Mucosa of rectum (tissue), 2 donors: ENCODE results near the gene RASGRF1.

Experiments
- H3K27ac ChIP-seq, 2 donors: one replicate each; pipeline ENCODE4 v1.7.0; 2013; ENCODE audit warnings: inconsistent platforms in 2 of 2, low read depth in 2 of 2, low read length in 2 of 2
- H3K27me3 ChIP-seq, 2 donors: one replicate each; pipeline ENCODE4 v1.7.0; 2013; ENCODE audit warnings: low read length in 2 of 2; ENCODE audit not compliant: control insufficient read depth in 2 of 2, insufficient read depth in 2 of 2
- H3K36me3 ChIP-seq, 2 donors: one replicate each; pipeline ENCODE4 v1.7.0; 2013; ENCODE audit warnings: low read length in 2 of 2; ENCODE audit not compliant: control insufficient read depth in 2 of 2, insufficient read depth in 2 of 2
- H3K4me1 ChIP-seq, 2 donors: one replicate each; pipeline ENCODE4 v1.7.0; 2013; ENCODE audit warnings: low read length in 2 of 2, mild to moderate bottlenecking in 1 of 2; ENCODE audit not compliant: control insufficient read depth in 2 of 2, insufficient read depth in 2 of 2
- H3K4me3 ChIP-seq, 2 donors: one replicate each; pipeline ENCODE4 v1.7.0; 2013; ENCODE audit warnings: low read length in 2 of 2
- H3K9ac ChIP-seq, 2 donors: one replicate each; pipeline ENCODE4 v1.7.0; 2013; ENCODE audit warnings: low read length in 2 of 2, low read depth in 1 of 2, mild to moderate bottlenecking in 1 of 2
- H3K9me3 ChIP-seq, 2 donors: one replicate each; pipeline ENCODE4 v1.7.0; 2013; ENCODE audit warnings: low read length in 2 of 2; ENCODE audit not compliant: control insufficient read depth in 2 of 2
- donor health status: healthy.
- donor health status: Normal muscosa, but diverticular disease.

RASGRF1 gene

DNA sequence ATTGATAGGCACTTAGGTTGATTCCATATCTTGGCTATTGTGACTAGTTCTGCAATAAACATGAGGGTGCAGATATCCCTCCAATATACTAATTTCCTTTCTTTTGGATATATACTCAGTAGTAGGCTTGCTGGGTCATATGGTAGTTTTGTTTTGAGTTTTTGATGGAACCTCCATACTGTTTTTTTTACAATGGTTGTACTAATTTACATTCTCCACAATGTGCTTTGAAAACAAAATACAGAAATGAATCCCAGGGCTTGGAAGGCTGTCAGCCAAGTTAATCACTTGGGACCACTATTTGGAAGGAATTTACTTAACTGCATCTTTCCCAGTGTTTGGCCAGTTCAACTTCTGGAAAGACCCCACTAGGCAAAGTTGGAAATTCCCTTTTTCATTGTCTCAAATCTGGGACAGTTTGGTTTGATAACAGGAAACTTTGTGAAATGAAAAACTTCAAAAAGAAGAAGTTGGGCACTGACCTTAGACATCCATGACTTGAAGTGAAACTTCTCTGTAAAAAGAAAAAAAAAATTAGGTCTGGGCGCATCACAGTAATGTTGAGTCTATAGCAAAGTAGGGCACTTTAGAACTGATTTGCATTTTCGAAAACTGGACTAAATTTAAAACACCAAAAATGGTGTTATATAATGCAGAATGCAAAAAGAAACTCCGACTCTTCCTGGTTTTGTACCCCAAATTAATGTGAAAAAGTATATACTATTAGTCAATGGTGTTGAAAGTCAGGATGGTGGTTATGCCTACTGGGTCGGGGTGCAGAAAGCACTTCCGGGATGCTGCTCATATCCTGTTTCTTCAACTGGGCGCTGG, 151.7 kb downstream of the RASGRF1 start:
- Histone ChIP-seq H3K27me3 (no peaks in the 10 kb centered on the region), H3K9me3 (no peaks in the 10 kb centered on the region), H3K4me3 (peak overlapping the region in 1 of 2 donors; percentile 28), H3K36me3 (peaks cover 0 to 4% of the 10 kb centered on the region in 2 donors), H3K4me1 (peaks cover 0 to 3% of the 10 kb centered on the region in 2 donors), H3K27ac (peak overlapping the region in 1 of 2 donors; percentile 48), H3K9ac (no peak overlapping the region)

DNA sequence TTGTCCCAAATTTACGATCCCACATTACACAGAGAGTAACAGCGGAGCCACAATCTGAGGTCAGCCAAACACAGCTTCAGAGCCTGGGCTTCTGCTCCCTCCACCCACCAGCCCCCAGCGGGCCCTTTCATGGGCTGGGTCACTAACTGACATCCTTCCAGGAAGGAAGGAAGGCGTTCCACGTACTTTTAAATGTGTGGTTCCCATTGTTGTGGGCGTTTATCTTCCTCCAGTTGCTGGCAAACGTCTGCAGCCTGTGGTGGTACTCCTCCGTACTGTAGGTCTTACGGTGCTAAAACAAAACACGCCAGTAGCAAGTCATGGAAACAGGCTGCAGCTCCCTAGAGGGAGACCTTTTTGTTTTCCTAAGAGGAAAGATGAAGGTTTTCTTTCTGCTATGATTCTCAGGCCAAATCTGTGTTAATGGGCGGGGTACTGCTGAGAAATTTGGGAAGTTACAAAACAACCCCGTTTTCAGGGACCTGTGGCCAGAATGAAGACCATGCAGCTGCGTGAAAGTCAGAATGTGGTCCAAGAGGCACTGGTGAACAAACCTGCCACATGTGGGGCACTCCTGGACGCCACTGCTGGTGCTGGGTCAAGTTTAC, 153.3 kb downstream of the RASGRF1 start:
- no peak overlapping the region for H3K9ac ChIP-seq
- H3K27me3 ChIP-seq = no peaks in the 10 kb centered on the region
- no peak overlapping the region for H3K4me3 ChIP-seq
- no peaks in the 10 kb centered on the region for H3K9me3 ChIP-seq
- peak overlapping the region; percentile 14 to 45 for H3K27ac ChIP-seq
- peaks cover 0 to 4% of the 10 kb centered on the region in 2 donors for H3K36me3 ChIP-seq
- peaks cover 0 to 3% of the 10 kb centered on the region in 2 donors for H3K4me1 ChIP-seq

DNA sequence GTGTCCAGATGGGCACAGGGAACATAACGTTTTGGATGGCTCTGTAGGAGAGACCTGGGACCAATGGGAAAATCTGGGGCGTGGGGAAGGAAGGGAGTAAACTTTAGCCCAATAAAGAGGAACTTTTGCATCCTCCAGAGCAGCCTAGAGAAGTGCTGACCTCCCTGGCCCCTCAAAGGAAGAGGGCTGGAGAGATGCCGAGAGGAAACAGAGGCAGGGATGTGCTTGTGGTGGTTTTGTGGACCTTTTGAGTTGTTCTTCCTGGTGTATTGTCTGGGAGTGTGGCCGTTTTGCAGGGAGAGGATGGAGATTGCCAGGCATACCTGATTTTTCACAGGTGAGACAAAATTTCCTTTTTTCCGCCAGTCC, 155.9 kb downstream of the RASGRF1 start:
- Histone ChIP-seq H3K27ac (no peak overlapping the region), H3K9me3 (no peaks in the 10 kb centered on the region), H3K4me3 (no peak overlapping the region), H3K4me1 (peaks cover 0 to 3% of the 10 kb centered on the region in 2 donors), H3K9ac (no peak overlapping the region), H3K36me3 (peaks cover 0 to 6% of the 10 kb centered on the region in 2 donors), H3K27me3 (no peaks in the 10 kb centered on the region)

DNA sequence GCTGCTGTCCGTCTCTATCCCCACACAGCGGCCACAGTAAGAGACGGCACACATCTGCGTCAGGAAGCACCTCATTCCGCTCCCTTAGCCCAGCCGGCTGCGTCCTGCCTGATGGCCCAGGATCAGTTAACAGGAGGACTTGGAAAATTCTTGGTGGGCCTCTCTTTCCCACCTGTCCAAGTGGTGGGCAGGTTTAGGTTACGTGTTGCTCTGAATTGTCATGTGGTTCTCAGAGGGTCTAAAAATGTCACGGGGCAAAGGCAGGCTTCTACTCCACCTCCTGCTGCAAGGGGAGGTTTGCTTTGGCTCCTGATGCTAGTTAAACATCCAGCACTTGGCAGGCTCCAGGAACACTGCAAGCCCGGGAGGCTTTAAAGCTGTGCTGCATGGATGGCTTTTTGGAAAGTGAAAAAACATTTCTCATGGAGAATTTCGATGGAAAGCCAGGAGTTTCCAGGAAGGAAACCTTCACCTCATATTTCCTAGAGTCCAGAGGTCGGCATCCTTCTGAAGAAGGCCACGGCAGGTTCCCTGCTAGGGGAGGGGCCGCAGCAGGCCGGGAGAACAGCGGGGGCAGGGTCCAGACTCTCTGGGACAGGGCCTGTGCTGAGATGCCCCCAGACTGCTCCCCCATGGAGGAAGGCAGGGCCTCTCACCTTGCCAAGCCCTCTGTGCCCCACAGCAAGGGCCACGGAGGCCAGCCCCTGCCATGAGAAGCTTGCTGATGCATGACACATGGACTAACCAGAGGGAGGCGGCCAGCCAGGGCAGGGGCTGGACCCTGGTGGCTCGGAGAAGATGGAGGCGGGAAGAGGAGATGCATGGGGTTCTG, 156.5 kb downstream of the RASGRF1 start:
- Histone ChIP-seq H3K4me1 (no peaks in the 10 kb centered on the region), H3K9ac (no peak overlapping the region), H3K27ac (no peak overlapping the region), H3K9me3 (no peaks in the 10 kb centered on the region), H3K36me3 (peaks cover 0 to 6% of the 10 kb centered on the region in 2 donors), H3K27me3 (no peaks in the 10 kb centered on the region), H3K4me3 (no peak overlapping the region)

DNA sequence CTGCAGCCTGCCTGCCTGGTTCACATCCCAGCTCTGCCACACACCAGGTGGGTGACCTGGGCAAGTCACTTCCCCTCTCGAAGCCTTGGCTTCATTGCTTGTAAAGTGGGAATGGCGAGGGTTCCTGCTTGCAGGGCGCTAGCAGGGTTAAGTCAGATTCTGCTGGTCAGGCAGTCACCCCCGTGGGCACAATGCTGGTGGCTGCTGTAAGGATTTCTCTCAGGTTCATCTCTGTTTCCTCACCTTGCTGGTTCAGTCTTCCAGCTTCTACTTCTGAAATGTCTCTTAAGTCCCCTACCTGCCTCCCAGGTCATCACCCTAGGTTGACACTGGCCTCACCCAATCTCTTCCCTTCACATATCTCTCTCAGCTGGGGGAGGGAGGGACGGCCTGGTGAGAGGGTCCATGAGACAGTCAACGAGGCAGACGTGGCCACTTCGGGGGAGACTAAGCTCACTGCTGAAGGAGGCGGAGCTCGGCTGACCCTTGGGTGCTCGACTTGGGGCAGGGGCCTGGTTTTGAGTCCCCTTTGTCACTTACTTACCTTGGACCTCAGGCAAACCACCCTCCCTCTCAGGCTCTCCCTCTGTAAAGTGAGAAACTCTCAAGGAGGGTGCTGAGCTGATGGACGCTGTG, 157.3 kb downstream of the RASGRF1 start:
- no peaks in the 10 kb centered on the region for H3K9me3 ChIP-seq
- peaks cover 0 to 6% of the 10 kb centered on the region in 2 donors for H3K36me3 ChIP-seq
- H3K9ac ChIP-seq = no peak overlapping the region
- H3K4me1 ChIP-seq = no peaks in the 10 kb centered on the region
- H3K27ac ChIP-seq = no peak overlapping the region
- no peak overlapping the region for H3K4me3 ChIP-seq
- no peaks in the 10 kb centered on the region for H3K27me3 ChIP-seq

DNA sequence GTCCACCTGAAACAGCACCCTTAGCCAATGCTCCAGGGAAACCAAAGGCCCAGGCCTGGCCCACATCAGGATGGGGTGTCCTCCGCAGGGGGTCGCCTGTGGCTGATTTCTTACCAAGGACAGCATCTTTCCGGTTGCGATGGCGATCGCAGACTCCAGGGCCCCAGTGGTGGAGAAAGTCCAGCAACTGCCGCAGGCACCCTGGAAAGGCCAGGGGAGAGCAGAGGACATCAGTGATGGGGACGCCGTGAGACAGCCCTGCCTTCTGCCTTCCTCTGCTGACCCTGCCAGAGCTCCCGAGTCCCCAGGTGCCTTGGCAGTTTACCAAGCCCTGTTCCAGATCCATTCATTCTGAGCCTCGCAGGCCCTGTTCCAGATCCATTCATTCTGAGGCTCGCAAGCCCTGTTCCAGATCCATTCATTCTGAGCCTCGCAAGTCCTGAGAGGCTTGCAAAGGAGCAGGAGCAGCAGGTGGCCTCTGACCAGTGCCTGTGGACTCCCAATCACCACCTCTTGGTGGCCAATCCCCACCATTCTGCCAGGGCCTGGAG, 158.2 kb downstream of the RASGRF1 start:
- Histone ChIP-seq H3K9me3 (no peaks in the 10 kb centered on the region), H3K27ac (no peak overlapping the region), H3K4me1 (no peaks in the 10 kb centered on the region), H3K9ac (no peak overlapping the region), H3K27me3 (no peaks in the 10 kb centered on the region), H3K36me3 (peaks cover 7 to 12% of the 10 kb centered on the region in 2 donors), H3K4me3 (no peak overlapping the region)

DNA sequence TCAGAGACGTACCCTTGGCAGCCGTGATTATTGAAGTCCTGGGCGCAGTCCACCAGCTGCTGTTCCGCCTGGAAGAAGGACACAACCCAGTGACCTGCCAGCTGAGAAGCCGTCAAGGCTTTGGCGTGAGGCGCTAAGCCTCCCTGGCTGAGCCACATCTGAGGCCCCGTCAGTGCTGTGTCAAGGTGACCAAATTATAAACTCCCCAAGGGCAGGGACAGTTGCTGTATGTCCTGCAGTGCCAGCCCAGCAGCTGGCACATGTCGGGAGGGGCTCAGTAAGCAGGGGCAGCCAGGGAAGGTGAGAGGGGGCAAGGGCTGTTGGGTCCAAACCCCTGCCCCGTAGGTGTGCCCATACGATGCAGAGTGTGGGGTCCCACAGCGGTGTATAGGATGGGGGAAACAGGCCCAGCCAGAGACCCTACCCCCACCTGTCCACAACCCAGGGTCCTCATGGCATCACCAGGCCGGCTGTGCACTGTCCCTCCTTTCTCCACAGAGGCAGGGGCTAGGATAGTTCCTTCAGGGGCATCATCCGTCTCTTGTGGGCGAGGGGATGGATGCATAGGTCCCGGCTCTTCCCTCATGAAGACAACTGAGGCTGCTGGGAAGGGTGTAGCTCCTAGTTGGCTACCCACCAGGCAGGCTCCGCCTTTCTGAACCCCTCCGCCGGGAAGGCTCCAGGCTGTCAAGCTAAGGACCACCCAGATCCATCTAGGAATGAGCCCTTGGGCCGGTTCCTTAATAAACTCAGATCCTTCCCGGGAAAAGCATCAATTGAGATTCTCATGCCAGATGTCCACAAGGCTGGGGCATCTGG, 158.9 kb downstream of the RASGRF1 start:
- no peaks in the 10 kb centered on the region for H3K27me3 ChIP-seq
- H3K36me3 ChIP-seq = peaks cover 10 to 18% of the 10 kb centered on the region in 2 donors
- no peak overlapping the region for H3K4me3 ChIP-seq
- no peak overlapping the region for H3K27ac ChIP-seq
- H3K4me1 ChIP-seq = no peaks in the 10 kb centered on the region
- no peak overlapping the region for H3K9ac ChIP-seq
- no peaks in the 10 kb centered on the region for H3K9me3 ChIP-seq

DNA sequence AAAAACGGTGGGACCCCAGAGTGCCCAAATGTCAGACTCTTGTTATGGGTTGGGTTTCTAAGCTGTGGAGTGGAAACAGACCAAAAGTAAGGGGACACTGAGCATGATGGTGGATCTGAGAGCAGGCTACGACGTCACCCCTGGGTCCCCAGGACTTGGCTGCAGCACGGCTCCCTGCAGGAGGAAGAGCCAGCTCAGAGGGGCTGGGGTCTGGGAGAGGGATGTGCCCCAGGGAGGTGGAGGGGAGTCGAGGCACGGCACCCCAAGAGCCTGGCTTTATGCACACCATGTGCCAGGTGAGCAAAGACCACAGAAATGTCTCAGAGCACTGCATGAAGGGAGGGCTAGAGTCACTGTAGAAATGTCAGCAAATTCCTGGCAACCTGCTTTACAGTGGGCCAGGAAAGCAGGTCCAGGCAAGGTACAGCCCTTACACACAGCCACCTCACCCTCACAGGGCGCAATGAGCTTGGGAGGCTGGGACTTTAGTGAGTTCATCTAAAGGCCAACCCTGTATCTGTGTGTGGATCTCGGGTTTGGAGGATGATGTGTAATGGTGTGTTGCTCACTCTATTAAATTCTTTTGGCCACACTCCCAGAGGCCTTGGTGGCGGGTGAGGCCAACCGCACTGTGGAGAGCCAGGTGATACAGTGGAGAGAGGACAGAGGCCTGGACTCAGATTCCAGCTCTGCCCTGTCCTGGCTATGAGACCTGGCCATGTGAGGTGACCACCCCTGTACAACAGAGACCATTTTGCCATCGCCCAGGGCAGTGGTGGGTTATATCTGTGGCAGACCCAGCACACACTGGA, 159.8 kb downstream of the RASGRF1 start:
- Histone ChIP-seq H3K27ac (no peak overlapping the region), H3K9ac (no peak overlapping the region), H3K4me3 (no peak overlapping the region), H3K36me3 (peaks cover 10 to 22% of the 10 kb centered on the region in 2 donors), H3K9me3 (no peaks in the 10 kb centered on the region), H3K27me3 (no peaks in the 10 kb centered on the region), H3K4me1 (no peaks in the 10 kb centered on the region)
